ENCODE data around the gene PMEPA1.

The PMEPA1 gene

GRCh38 chr20:57711311-57711712, 1.5 kb upstream of the PMEPA1 start:
- no peak for DNase-seq

- no peak for DNase-seq
These were observed 1.0 kb upstream of the PMEPA1 start for GRCh38 chr20:57710841-57711240.

GRCh38 chr20:57708694-57709673, 831 bp downstream of the PMEPA1 start:
- no peak for DNase-seq

GRCh38 chr20:57707849-57708693, 1.7 kb downstream of the PMEPA1 start:
- DNase-seq, result no peak

- no peak for DNase-seq
These were observed 2.5 kb downstream of the PMEPA1 start for GRCh38 chr20:57707320-57707719.

GRCh38 chr20:57705127-57705899, 4.5 kb downstream of the PMEPA1 start:
- no peak for DNase-seq

- no peak for DNase-seq
These were observed 5.6 kb downstream of the PMEPA1 start for GRCh38 chr20:57704245-57704644.

- no peak for DNase-seq
These were observed 6.8 kb downstream of the PMEPA1 start for GRCh38 chr20:57703013-57703412.

GRCh38 chr20:57702521-57702920, 7.3 kb downstream of the PMEPA1 start:
- no peak for DNase-seq

- DNase-seq, result no peak
These were observed 7.7 kb downstream of the PMEPA1 start for GRCh38 chr20:57702091-57702490.

- no peak for DNase-seq
These were observed 8.2 kb downstream of the PMEPA1 start for GRCh38 chr20:57701651-57702050.

GRCh38 chr20:57701090-57701489, 8.7 kb downstream of the PMEPA1 start:
- DNase-seq, result no peak

GRCh38 chr20:57699395-57699794, 10.4 kb downstream of the PMEPA1 start:
- DNase-seq, result no peak

GRCh38 chr20:57698867-57699275, 10.9 kb downstream of the PMEPA1 start:
- DNase-seq, result no peak

- no peak for DNase-seq
These were observed 11.5 kb downstream of the PMEPA1 start for GRCh38 chr20:57698116-57698866.

GRCh38 chr20:57697543-57697942, 12.3 kb downstream of the PMEPA1 start:
- no peak for DNase-seq

GRCh38 chr20:57696401-57696961, 13.3 kb downstream of the PMEPA1 start:
- no peak for DNase-seq

- no peak for DNase-seq
These were observed 13.9 kb downstream of the PMEPA1 start for GRCh38 chr20:57695940-57696339.

GRCh38 chr20:57695012-57695411, 14.8 kb downstream of the PMEPA1 start:
- DNase-seq, result no peak

- no peak for DNase-seq
These were observed 15.3 kb downstream of the PMEPA1 start for GRCh38 chr20:57694481-57694880.

- DNase-seq, result no peak
These were observed 16.0 kb downstream of the PMEPA1 start for GRCh38 chr20:57693670-57694329.
